HepG2 (cell line): ENCODE measurements around the gene FOXN3. TPM values are rescaled to one million over a fixed set of nuclear protein-coding genes. Genes with fewer than 3 reads are reported as not detected.

Experiments used
- ATAC-seq: fragments of 200-7000 bp; cut with Tn5 transposase; 3 replicates; pipeline ENCODE4 v1.9.1; 2020; ENCODE audit warnings: mild to moderate bottlenecking, moderate library complexity
- BruUV-seq: library from RNA; stranded (reverse); fragments of 400-500 nt; replicated peaks from 2 replicates; lab custom pipeline; 2021; lab: Mats Ljungman, UMichigan
- CTCF ChIA-PET: fragments of 300-600 bp; formaldehyde crosslinking; extraction: SDS; loops from one replicate; lab custom pipeline; 2021; ENCODE audit warnings: low total read pairs, inconsistent platforms, low intra/inter-chr PET ratio; lab: Yijun Ruan, JAX
- POLR2A ChIA-PET: fragments of 350-600 bp; sonication (Branson Sonifier 250); formaldehyde crosslinking; loops from one replicate; lab custom pipeline; 2020; ENCODE audit warnings: antibody characterized with exemption, inconsistent platforms; lab: Yijun Ruan, JAX
- DNase-seq: peaks from one replicate; pipeline ENCODE4 v3.0.0-alpha.2; 2015; ENCODE audit warnings: low spot score
- FAIRE-seq: peaks from 3 replicates; lab custom pipeline; 2011; peaks lifted over from hg19 to GRCh38; lab: Jason Lieb, UNC
- H2AFZ ChIP-seq: one replicate; pipeline ENCODE4 v1.6.1; 2011; ENCODE audit warnings: low read length, inconsistent platforms
- H3K27ac ChIP-seq: fragments of 300-600 bp; 3 replicates; pipeline ENCODE4 v1.8.0; 2011; ENCODE audit warnings: mixed run types, mild to moderate bottlenecking, mixed read lengths, low read length, inconsistent platforms; ENCODE audit not compliant: insufficient read depth; ENCODE audit errors: extremely low read length
- H3K27me3 ChIP-seq, 2 experiments: fragments of 200-600 bp in 1 of 2; 2 replicates in 1 of 2; 3 replicates in 1 of 2; pipeline versions ENCODE4 v1.6.0 to v1.8.0; 2011; ENCODE audit warnings: low read length in 2 of 2, mild to moderate bottlenecking in 2 of 2, moderate library complexity in 2 of 2, inconsistent platforms in 1 of 2; ENCODE audit not compliant: insufficient read depth in 2 of 2, control insufficient read depth in 1 of 2
- H3K36me3 ChIP-seq, 2 experiments: fragments of 200-600 bp in 1 of 2; replicated peaks in 1 of 2; 2 replicates in 1 of 2; 3 replicates in 1 of 2; pipeline versions ENCODE4 v1.5.1 to v1.8.0; 2011; ENCODE audit warnings: low read length in 2 of 2, inconsistent platforms in 1 of 2; ENCODE audit not compliant: insufficient read depth in 2 of 2, control insufficient read depth in 1 of 2
- H3K4me1 ChIP-seq: 2 replicates; pipeline ENCODE4 v1.5.1; 2012; ENCODE audit warnings: low read length, inconsistent platforms; ENCODE audit not compliant: insufficient read depth
- H3K4me2 ChIP-seq: 2 replicates; pipeline ENCODE4 v1.6.0; 2011; ENCODE audit warnings: low read depth, low read length, inconsistent platforms
- H3K4me3 ChIP-seq, 3 experiments: fragments of 200-600 bp in 1 of 3; sonication (generic), shearing (Covaris generic) in 1 of 3; replicated peaks in 1 of 3; 2 replicates each; pipeline ENCODE4 v1.5.1; 2011 to 2016; ENCODE audit warnings: low read length in 3 of 3, inconsistent platforms in 2 of 3, low read depth in 2 of 3, mild to moderate bottlenecking in 2 of 3, control low read depth in 1 of 3, mixed read lengths in 1 of 3; ENCODE audit not compliant: insufficient read depth in 1 of 3
- H3K79me2 ChIP-seq: one replicate; pipeline ENCODE4 v1.6.1; 2011; ENCODE audit warnings: low read length, inconsistent platforms; ENCODE audit not compliant: insufficient read depth
- H3K9ac ChIP-seq: 2 replicates; pipeline ENCODE4 v1.6.0; 2011; ENCODE audit warnings: mild to moderate bottlenecking, low read depth, low read length, inconsistent platforms; ENCODE audit not compliant: insufficient read depth
- H3K9me3 ChIP-seq: 2 replicates; pipeline ENCODE4 v1.5.1; 2012; ENCODE audit warnings: mild to moderate bottlenecking, low read length
- H4K20me1 ChIP-seq: 2 replicates; pipeline ENCODE4 v1.6.0; 2011; ENCODE audit warnings: inconsistent platforms, mild to moderate bottlenecking, low read length, moderate library complexity; ENCODE audit not compliant: insufficient read depth
- CCDC6 ChIP-seq: sonication (generic); formaldehyde crosslinking; IDR thresholded peaks from 2 replicates; pipeline ENCODE4 v1.8.1; 2022; ENCODE audit warnings: mild to moderate bottlenecking, missing genetic modification reagents, moderate library complexity
- GLI4 ChIP-seq: sonication (generic); formaldehyde crosslinking; IDR thresholded peaks from 2 replicates; pipeline ENCODE4 v1.5.1; 2020; ENCODE audit warnings: missing genetic modification reagents, mild to moderate bottlenecking, moderate library complexity, borderline replicate concordance
- NCOA1 ChIP-seq: sonication (generic); formaldehyde crosslinking; IDR thresholded peaks from 2 replicates; pipeline ENCODE4 v1.9.0; 2021; ENCODE audit warnings: missing genetic modification reagents
- SETDB1 ChIP-seq: sonication (generic); formaldehyde crosslinking; IDR thresholded peaks from 2 replicates; pipeline ENCODE4 v1.5.1; 2020; ENCODE audit warnings: missing genetic modification reagents, mild to moderate bottlenecking, borderline replicate concordance
- SIX4 ChIP-seq: sonication (generic); formaldehyde crosslinking; IDR thresholded peaks from 2 replicates; pipeline ENCODE4 v1.4.0; 2020; ENCODE audit warnings: missing genetic modification reagents
- SMC3 ChIP-seq: IDR thresholded peaks from 2 replicates; pipeline ENCODE4 v1.6.1; 2011; ENCODE audit warnings: low read length, improper control_type of control experiment
- XBP1 ChIP-seq: sonication (generic); formaldehyde crosslinking; IDR thresholded peaks from 2 replicates; pipeline ENCODE4 v1.5.0; 2020; ENCODE audit warnings: missing genetic modification reagents
- ZNF484 ChIP-seq: sonication (generic); formaldehyde crosslinking; IDR thresholded peaks from 2 replicates; pipeline ENCODE4 v1.5.1; 2020; ENCODE audit warnings: mild to moderate bottlenecking, low read depth, missing genetic modification reagents, borderline replicate concordance
- ZNF547 ChIP-seq: sonication (generic); formaldehyde crosslinking; IDR thresholded peaks from 2 replicates; pipeline ENCODE4 v1.5.1; 2020; ENCODE audit warnings: mild to moderate bottlenecking, missing genetic modification reagents
- WGBS: methylation state at CpG from one replicate; pipeline ENCODE4 v1.1.6; 2017; ENCODE audit warnings: low lambda C conversion rate; 5-methylcytosine and 5-hydroxymethylcytosine counted together
- in situ Hi-C: cut with HindIII; loops from 2 replicates; pipeline ENCODE4 v1.10.0; 2017; ENCODE audit warnings: low pct_unique_long_range_greater_than_20kb; ENCODE audit not compliant: extremely low pct_ligation_motif_present
- intact Hi-C: fragments of 100-400 bp; cut with micrococcal nuclease; formaldehyde crosslinking; loops from one replicate; pipeline ENCODE4 v1.10.0; 2022; ENCODE audit not compliant: unreplicated experiment
- polyA plus RNA-seq, 8 experiments: library from polyadenylated mRNA; depleted of rRNA in 3 of 8; stranded (reverse) in 7 of 8; unstranded in 1 of 8; fragments of >200 nt; fragmentation: Illumina TruSeq in 4 of 8; extraction: Trizol in 4 of 8; gene quantifications; 2 replicates each; pipeline versions ENCODE4 v1.2.1 to v1.2.3, GENCODE V29; 2011 to 2016; ENCODE audit warnings: low read depth in 4 of 8, missing spikeins in 1 of 8, mixed read lengths in 1 of 8; ENCODE audit not compliant: insufficient read depth in 1 of 8
- total RNA-seq, 5 experiments: library from RNA; depleted of rRNA; stranded (reverse); fragments of >200 nt; fragmentation: Illumina TruSeq; extraction: Trizol; gene quantifications; 2 replicates each; pipeline ENCODE4 v1.2.3, GENCODE V29; 2016; ENCODE audit warnings: low read depth in 1 of 5
- TF ChIP-seq, protein P1 (sequence below): sonication (generic); formaldehyde crosslinking; IDR thresholded peaks from 2 replicates; pipeline ENCODE4 v1.9.0; 2021; ENCODE audit warnings: missing genetic modification reagents, mild to moderate bottlenecking, borderline replicate concordance
- TF ChIP-seq, protein P2 (sequence below): IDR thresholded peaks from 2 replicates; pipeline ENCODE4 v1.6.1; 2016; ENCODE audit warnings: control low read depth

FOXN3 gene
- total and polyA plus RNA-seq, 2 of the 13 experiments (the other 11 are each of a cell fraction or from before 2014, with no cell fraction given): 32.4 to 70.2 TPM

DNA sequence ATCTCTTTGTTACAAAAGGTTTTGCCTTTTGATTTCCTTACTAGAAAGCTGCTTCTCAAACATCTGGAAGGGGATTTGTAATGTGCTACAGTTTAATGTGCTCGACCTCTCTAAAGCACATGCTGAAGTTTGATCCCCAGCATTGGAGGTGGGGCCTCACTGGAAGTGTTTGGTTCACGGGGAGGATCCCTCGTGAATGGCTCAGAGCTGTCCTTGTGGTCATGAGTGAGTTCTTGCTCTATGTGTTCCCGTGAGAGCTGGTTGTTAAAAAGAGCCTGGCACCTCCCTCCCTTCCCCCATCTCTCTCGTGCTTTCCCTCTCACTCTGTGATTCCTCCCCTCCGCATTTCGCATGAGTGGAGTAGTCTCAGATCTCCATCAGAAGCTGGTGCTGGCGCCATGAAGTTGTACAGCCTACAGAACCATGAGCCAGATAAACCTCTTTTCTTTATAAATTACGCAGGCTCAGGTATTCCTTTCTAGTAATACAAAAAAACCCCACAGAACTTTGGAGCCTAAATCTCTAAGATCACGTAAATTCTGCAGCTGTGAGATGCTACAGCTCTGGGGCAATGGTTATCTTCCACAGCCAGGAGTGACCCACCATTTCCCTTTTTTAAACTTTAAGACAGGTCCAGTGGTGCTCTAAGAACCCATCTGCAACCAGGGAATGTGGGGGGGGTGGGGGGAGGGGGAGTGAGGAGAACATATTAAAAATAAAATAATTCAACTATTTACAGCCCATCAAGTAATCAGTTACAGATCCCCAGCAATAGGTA, 214.4 kb downstream of the FOXN3 start:
- Histone ChIP-seq H3K27ac (no peak overlapping the region), H4K20me1 (peaks cover 36% of the 10 kb centered on the region; the same call in 1 of the 2 replicates), H3K36me3 (peaks cover 8 to 31% of the 10 kb centered on the region in 2 experiments), H3K4me2 (no peak overlapping the region), H3K4me3 (no peak overlapping the region), H2AFZ (no peak overlapping the region), H3K9me3 (no peaks in the 10 kb centered on the region), H3K79me2 (peaks cover 4% of the 10 kb centered on the region), H3K27me3 (no peaks in the 10 kb centered on the region), H3K9ac (no peak overlapping the region), H3K4me1 (no peaks in the 10 kb centered on the region)
- in situ Hi-C loops: no loop called here
- FAIRE-seq (peak; percentile 4), DNase-seq (no peak), ATAC-seq (no peak)
- POLR2A ChIA-PET: no interaction called here
- TF ChIP-seq CCDC6 (no peak), ZNF547 (CRISPR knock-in tag) (no peak), GLI4 (no peak), XBP1 (CRISPR knock-in tag) (no peak), SMC3 (no peak), SETDB1 (no peak), NCOA1 (no peak), ZNF484 (CRISPR knock-in tag) (no peak), SIX4 (CRISPR knock-in tag) (no peak)
- TF ChIP-seq, protein P1, sequence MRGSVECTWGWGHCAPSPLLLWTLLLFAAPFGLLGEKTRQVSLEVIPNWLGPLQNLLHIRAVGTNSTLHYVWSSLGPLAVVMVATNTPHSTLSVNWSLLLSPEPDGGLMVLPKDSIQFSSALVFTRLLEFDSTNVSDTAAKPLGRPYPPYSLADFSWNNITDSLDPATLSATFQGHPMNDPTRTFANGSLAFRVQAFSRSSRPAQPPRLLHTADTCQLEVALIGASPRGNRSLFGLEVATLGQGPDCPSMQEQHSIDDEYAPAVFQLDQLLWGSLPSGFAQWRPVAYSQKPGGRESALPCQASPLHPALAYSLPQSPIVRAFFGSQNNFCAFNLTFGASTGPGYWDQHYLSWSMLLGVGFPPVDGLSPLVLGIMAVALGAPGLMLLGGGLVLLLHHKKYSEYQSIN (CRISPR knock-in tag): no peak
- TF ChIP-seq, protein P2, sequence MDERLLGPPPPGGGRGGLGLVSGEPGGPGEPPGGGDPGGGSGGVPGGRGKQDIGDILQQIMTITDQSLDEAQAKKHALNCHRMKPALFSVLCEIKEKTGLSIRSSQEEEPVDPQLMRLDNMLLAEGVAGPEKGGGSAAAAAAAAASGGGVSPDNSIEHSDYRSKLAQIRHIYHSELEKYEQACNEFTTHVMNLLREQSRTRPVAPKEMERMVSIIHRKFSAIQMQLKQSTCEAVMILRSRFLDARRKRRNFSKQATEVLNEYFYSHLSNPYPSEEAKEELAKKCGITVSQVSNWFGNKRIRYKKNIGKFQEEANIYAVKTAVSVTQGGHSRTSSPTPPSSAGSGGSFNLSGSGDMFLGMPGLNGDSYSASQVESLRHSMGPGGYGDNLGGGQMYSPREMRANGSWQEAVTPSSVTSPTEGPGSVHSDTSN (CRISPR knock-in tag): no peak
- intact Hi-C loops: no loop called here
- 97% methylated on average over 10 of the region's 10 CpGs for WGBS
- CTCF ChIA-PET: no interaction called here
- no TSS peak for BruUV-seq
